SK-N-SH (cell line): ENCODE measurements around the gene OSTF1. TPM values are rescaled to one million over a fixed set of nuclear protein-coding genes. Genes with fewer than 3 reads are reported as not detected.

Source experiments
- CTCF ChIA-PET: fragments of 300-600, 350-600 bp; formaldehyde crosslinking; extraction: SDS; loops from one replicate; lab custom pipeline; 2021; lab: Yijun Ruan, JAX
- POLR2A ChIA-PET: fragments of 350-600 bp; sonication (Branson Sonifier 250); formaldehyde crosslinking; extraction: SDS; loops from one replicate; lab custom pipeline; 2020; ENCODE audit warnings: antibody characterized with exemption, inconsistent platforms; lab: Yijun Ruan, JAX
- DNase-seq: peaks from one replicate; pipeline ENCODE4 v3.0.0; 2012
- H2AFZ ChIP-seq: fragments of 200-600 bp; sonication (generic); 2 replicates; pipeline ENCODE4 v1.8.1; 2016; ENCODE audit warnings: antibody characterized with exemption, mild to moderate bottlenecking, low read depth
- H3F3A ChIP-seq: fragments of 200-600 bp; sonication (generic); replicated peaks from 2 replicates; pipeline ENCODE3; 2016; ENCODE audit warnings: antibody characterized with exemption, mild to moderate bottlenecking; ENCODE audit not compliant: insufficient read depth
- H3K27ac ChIP-seq, 2 experiments: fragments of 200-500 bp in 1 of 2; fragments of 200-600 bp in 1 of 2; sonication (Bioruptor generic) in 1 of 2; sonication (generic), shearing (Covaris generic) in 1 of 2; 2 replicates each; pipeline versions ENCODE4 v1.5.1 to v1.6.1; 2014 to 2016; ENCODE audit warnings: low read depth in 2 of 2, inconsistent platforms in 1 of 2, low read length in 1 of 2, mild to moderate bottlenecking in 1 of 2, mixed read lengths in 1 of 2
- H3K27me3 ChIP-seq: fragments of 200-600 bp; sonication (generic), shearing (Covaris generic); 2 replicates; pipeline ENCODE4 v1.6.1; 2016; ENCODE audit warnings: mixed run types; ENCODE audit not compliant: insufficient read depth
- H3K36me3 ChIP-seq, 2 experiments: fragments of 200-500 bp in 1 of 2; fragments of 200-600 bp in 1 of 2; sonication (Bioruptor generic) in 1 of 2; sonication (generic) in 1 of 2; replicated peaks in 1 of 2; 2 replicates each; pipeline versions ENCODE3 to v1.5.1; 2014 to 2016; ENCODE audit warnings: low read length in 1 of 2, mild to moderate bottlenecking in 1 of 2; ENCODE audit not compliant: insufficient read depth in 2 of 2, control insufficient read depth in 1 of 2
- H3K4me1 ChIP-seq, 2 experiments: fragments of 200-500 bp in 1 of 2; fragments of 200-600 bp in 1 of 2; sonication (Bioruptor generic) in 1 of 2; sonication (generic), shearing (Covaris generic) in 1 of 2; 2 replicates each; pipeline versions ENCODE4 v1.5.1 to v1.6.1; 2014 to 2016; ENCODE audit warnings: low read depth in 1 of 2, low read length in 1 of 2, mixed run types in 1 of 2; ENCODE audit not compliant: insufficient read depth in 2 of 2, control insufficient read depth in 1 of 2
- H3K4me2 ChIP-seq: fragments of 200-600 bp; sonication (generic), shearing (Covaris generic); 2 replicates; pipeline ENCODE4 v1.6.1; 2017; ENCODE audit warnings: mixed run types
- H3K4me3 ChIP-seq, 2 experiments: fragments of 200-500 bp in 1 of 2; fragments of 200-600 bp in 1 of 2; sonication (Bioruptor generic) in 1 of 2; sonication (generic), shearing (Covaris generic) in 1 of 2; 2 replicates each; pipeline versions ENCODE4 v1.5.1 to v1.8.1; 2014 to 2016; ENCODE audit warnings: low read depth in 2 of 2, inconsistent platforms in 1 of 2, low read length in 1 of 2, mild to moderate bottlenecking in 1 of 2, mixed read lengths in 1 of 2, moderate library complexity in 1 of 2
- H3K79me2 ChIP-seq: fragments of 200-600 bp; sonication (generic); 2 replicates; pipeline ENCODE4 v1.8.1; 2017; ENCODE audit warnings: mild to moderate bottlenecking; ENCODE audit not compliant: insufficient read depth
- H3K9ac ChIP-seq: fragments of 200-600 bp; sonication (generic); 2 replicates; pipeline ENCODE4 v1.6.1; 2017; ENCODE audit warnings: mixed run types
- H3K9me2 ChIP-seq: fragments of 200-600 bp; sonication (generic); 2 replicates; pipeline ENCODE4 v1.6.1; 2017; ENCODE audit warnings: mixed run types
- H3K9me3 ChIP-seq: fragments of 200-600 bp; sonication (generic); 2 replicates; pipeline ENCODE4 v1.6.1; 2017; ENCODE audit warnings: mixed run types, mild to moderate bottlenecking, moderate library complexity
- H4K20me1 ChIP-seq: fragments of 200-600 bp; sonication (generic); 2 replicates; pipeline ENCODE4 v1.6.1; 2017; ENCODE audit warnings: mild to moderate bottlenecking, mixed run types; ENCODE audit not compliant: insufficient read depth
- CTCF ChIP-seq: fragments of 200-600 bp; sonication (generic); IDR thresholded peaks from 2 replicates; pipeline ENCODE4 v1.6.1; 2017; ENCODE audit warnings: antibody characterized with exemption, mild to moderate bottlenecking, moderate library complexity
- EZH2phosphoT487 ChIP-seq: fragments of 200-600 bp; sonication (generic); IDR thresholded peaks from 2 replicates; pipeline ENCODE4 v1.6.1; 2017; ENCODE audit warnings: low read depth, mixed run types, mild to moderate bottlenecking, antibody characterized with exemption, moderate library complexity, borderline replicate concordance
- FOSL2 ChIP-seq: IDR thresholded peaks from 2 replicates; pipeline ENCODE4 v1.4.0; 2012; ENCODE audit warnings: low read depth, mild to moderate bottlenecking, moderate library complexity, borderline replicate concordance
- FOXJ3 ChIP-seq: sonication (generic); formaldehyde crosslinking; IDR thresholded peaks from 2 replicates; pipeline ENCODE4 v1.5.1; 2020; ENCODE audit warnings: mild to moderate bottlenecking, missing genetic modification reagents
- GABPA ChIP-seq: IDR thresholded peaks from 2 replicates; pipeline ENCODE4 v1.4.0; 2012; ENCODE audit warnings: low read depth, mild to moderate bottlenecking
- IRF3 ChIP-seq: fragments of 150-350 bp; IDR thresholded peaks from 2 replicates; pipeline ENCODE4 v1.6.1; 2016; ENCODE audit warnings: mild to moderate bottlenecking, low read depth, low read length
- JUND ChIP-seq: IDR thresholded peaks from 2 replicates; pipeline ENCODE4 v1.4.0; 2012
- MXI1 ChIP-seq: IDR thresholded peaks from 2 replicates; pipeline ENCODE4 v1.6.1; 2012; ENCODE audit warnings: mild to moderate bottlenecking, low read depth, low read length, improper control_type of control experiment
- PBX3 ChIP-seq: IDR thresholded peaks from 2 replicates; pipeline ENCODE4; 2012
- POLR2AphosphoS5 ChIP-seq: IDR thresholded peaks from 2 replicates; pipeline ENCODE4 v1.6.1; 2012; ENCODE audit warnings: low read depth, low read length
- RAD21 ChIP-seq: IDR thresholded peaks from 2 replicates; pipeline ENCODE4 v1.6.1; 2012; ENCODE audit warnings: mild to moderate bottlenecking, low read length
- REST ChIP-seq: IDR thresholded peaks from 2 replicates; pipeline ENCODE4 v1.6.1; 2012; ENCODE audit warnings: mild to moderate bottlenecking, low read depth, low read length, moderate library complexity
- RFX5 ChIP-seq: IDR thresholded peaks from 2 replicates; pipeline ENCODE4 v1.6.1; 2012; ENCODE audit warnings: mild to moderate bottlenecking, improper control_type of control experiment, low read length
- SMC3 ChIP-seq: IDR thresholded peaks from 2 replicates; pipeline ENCODE4 v1.6.1; 2012; ENCODE audit warnings: low read depth, low read length, improper control_type of control experiment
- USF1 ChIP-seq: IDR thresholded peaks from 2 replicates; pipeline ENCODE4 v1.4.0; 2012; ENCODE audit warnings: low read depth, borderline replicate concordance
- USF2 ChIP-seq: fragments of 150-350 bp; IDR thresholded peaks from 2 replicates; pipeline ENCODE4 v1.6.1; 2017; ENCODE audit warnings: antibody characterized with exemption, low read length, low read depth, borderline replicate concordance
- YY1 ChIP-seq: IDR thresholded peaks from 2 replicates; pipeline ENCODE4 v1.4.0; 2012; ENCODE audit warnings: low read depth, mild to moderate bottlenecking
- ZBTB33 ChIP-seq: IDR thresholded peaks from 2 replicates; pipeline ENCODE4 v1.4.0; 2012; ENCODE audit warnings: low read depth, borderline replicate concordance
- WGBS: methylation state at CpG from one replicate; pipeline ENCODE4 v1.1.6; 2017; ENCODE audit warnings: low lambda C conversion rate; 5-methylcytosine and 5-hydroxymethylcytosine counted together
- polyA plus RNA-seq, 3 experiments: library from polyadenylated mRNA; depleted of rRNA; stranded (reverse); fragments of >200 nt; gene quantifications; 2 replicates each; pipeline ENCODE4 v1.2.3, GENCODE V29; 2012

OSTF1 gene
- polyA plus RNA-seq, 1 of the 3 experiments (the other 2 are of a cell fraction) = 9.5 TPM

GRCh38 chr9:75105019-75105540 lies 16.8 kb downstream of the OSTF1 start:
- DNase-seq = no peak
- Histone ChIP-seq H3K9me2 (no peaks in the 10 kb centered on the region), H2AFZ (no peak overlapping the region), H4K20me1 (no peaks in the 10 kb centered on the region), H3K9ac (no peak overlapping the region), H3F3A (peaks cover 10% of the 10 kb centered on the region), H3K27me3 (no peaks in the 10 kb centered on the region), H3K79me2 (peaks cover 44% of the 10 kb centered on the region), H3K36me3 (peaks cover 0 to 5% of the 10 kb centered on the region in 2 experiments), H3K9me3 (no peaks in the 10 kb centered on the region), H3K4me3 (no peak overlapping the region), H3K4me2 (no peak overlapping the region), H3K27ac (no peak overlapping the region), H3K4me1 (no peaks in the 10 kb centered on the region; a peak in 1 of 4 replicates)
- WGBS = 57% methylated on average over 2 of the region's 2 CpGs
- ChIA-PET CTCF (no interaction called here), POLR2A (no interaction called here)
- TF ChIP-seq FOSL2 = no peak
- no peak for TF ChIP-seq SMC3
- TF ChIP-seq EZH2phosphoT487 = no peak
- TF ChIP-seq YY1 = no peak
- no peak for TF ChIP-seq USF2
- no peak for TF ChIP-seq IRF3
- TF ChIP-seq FOXJ3 (CRISPR knock-in tag) = no peak
- TF ChIP-seq PBX3 = no peak
- no peak for TF ChIP-seq RFX5
- no peak for TF ChIP-seq CTCF
- no peak for TF ChIP-seq MXI1
- no peak for TF ChIP-seq JUND
- no peak for TF ChIP-seq USF1
- TF ChIP-seq ZBTB33 = no peak
- TF ChIP-seq REST = no peak
- no peak for TF ChIP-seq RAD21
- no peak for TF ChIP-seq POLR2AphosphoS5
- TF ChIP-seq GABPA = no peak
